HL-60 (cell line): ENCODE measurements around the gene ATXN7L3. TPM values are rescaled to one million over a fixed set of nuclear protein-coding genes. Genes with fewer than 3 reads are reported as not detected.
"Not testable (repeated sequence)": the region's sequence is repeated elsewhere in the genome, so short reads cannot be mapped to it uniquely, and the experiment has no call there.

Experiments
- DNase-seq, 2 experiments: peaks; one replicate each; pipeline ENCODE4 v3.0.0-alpha.2; 2010 to 2020; ENCODE audit warnings: low read depth in 1 of 2, low spot score in 1 of 2
- H3K27ac ChIP-seq: fragments of 250-450 bp; sonication (Bioruptor Pico); replicated peaks from 2 replicates; pipeline ENCODE4 v1.5.1; 2020; ENCODE audit warnings: mild to moderate bottlenecking, moderate library complexity
- H3K27me3 ChIP-seq: fragments of 250-450 bp; sonication (Bioruptor Pico); 2 replicates; pipeline ENCODE4 v1.5.1; 2021; ENCODE audit warnings: mild to moderate bottlenecking, moderate library complexity; ENCODE audit not compliant: insufficient read depth, poor library complexity, severe bottlenecking
- H3K4me3 ChIP-seq: replicated peaks from 2 replicates; pipeline ENCODE4 v1.5.1; 2011; ENCODE audit warnings: mild to moderate bottlenecking, control low read depth, low read length; ENCODE audit not compliant: insufficient read depth
- CTCF ChIP-seq: IDR thresholded peaks from one replicate; pipeline ENCODE4 v1.5.1; 2011; ENCODE audit warnings: low read length, control low read depth, inconsistent platforms; ENCODE audit not compliant: insufficient read depth
- GABPA ChIP-seq: IDR thresholded peaks from 2 replicates; pipeline ENCODE4 v1.6.1; 2012; ENCODE audit warnings: low read depth
- REST ChIP-seq: IDR thresholded peaks from 2 replicates; pipeline ENCODE4 v1.6.1; 2012; ENCODE audit warnings: low read depth; ENCODE audit not compliant: insufficient replicate concordance
- SPI1 ChIP-seq: IDR thresholded peaks from 2 replicates; pipeline ENCODE4 v1.6.1; 2012; ENCODE audit warnings: low read depth, mild to moderate bottlenecking, borderline replicate concordance
- microRNA-seq: library from miRNA; unstranded; fragments of <30 nt; microRNA quantifications from one replicate; pipeline ENCODE4, GENCODE V29; 2018

Gene ATXN7L3

GRCh38 chr17:44146375-44147346 is 53.0 kb downstream of the ATXN7L3 start:
- no peaks in the 10 kb centered on the region for H3K27me3 ChIP-seq
- TF ChIP-seq SPI1: no peak
- no peak for TF ChIP-seq REST
- DNase-seq: no peak
- no peak overlapping the region for H3K27ac ChIP-seq
- no peak overlapping the region for H3K4me3 ChIP-seq

- DNase-seq: peak in 1 of 2 experiments; percentile 50
- no peak for TF ChIP-seq CTCF
- no peak for TF ChIP-seq REST
- no peak for TF ChIP-seq SPI1
- no peak for TF ChIP-seq GABPA
- Histone ChIP-seq H3K4me3 (no peak overlapping the region), H3K27me3 (no peaks in the 10 kb centered on the region), H3K27ac (no peak overlapping the region)
These were observed 54.5 kb downstream of the ATXN7L3 start for GRCh38 chr17:44144966-44145739.

- H3K27me3 ChIP-seq, H3K27ac ChIP-seq, DNase-seq, H3K4me3 ChIP-seq: not testable (repeated sequence)
These were observed 55.8 kb downstream of the ATXN7L3 start for GRCh38 chr17:44143921-44144320.

Small RNAs within 50 kb of the gene (microRNA-seq; reads per million reads assigned to microRNA genes)
- not detected for gene MIR6782
